ENCODE data around the gene ERBB3. TPM values are rescaled to one million over a fixed set of nuclear protein-coding genes. Genes with fewer than 3 reads are reported as not detected.
A peak's percentile ranks its signal among the peaks of the same experiment; 100 is the strongest.

ERBB3 gene
- total RNA-seq, 1 experiment from 2014 or later = 40.6 TPM

- H3K9me2 ChIP-seq (replicated peaks; ENCODE audit: low read length) = no peaks in the 10 kb centered on the region
- no peak overlapping the region for H3K27ac ChIP-seq (ENCODE audit: low read length)
- no peaks in the 10 kb centered on the region for H3K9me3 ChIP-seq (ENCODE audit: low read length)
- no peaks in the 10 kb centered on the region for H4K20me1 ChIP-seq (ENCODE audit: low read length)
- ATAC-seq (no peak), DNase-seq (no peak)
- H3K79me2 ChIP-seq (ENCODE audit: low read length) = no peaks in the 10 kb centered on the region
- ChIA-PET CTCF (no interaction called here), POLR2A (ENCODE audit: unreplicated experiment) (no interaction called here)
- intact Hi-C loops (cut with micrococcal nuclease) = no loop called here
- no peak overlapping the region for H3K4me3 ChIP-seq (ENCODE audit: low read length)
- H2AFZ ChIP-seq (ENCODE audit: low read length) = no peak overlapping the region
- no peaks in the 10 kb centered on the region for H3K27me3 ChIP-seq (ENCODE audit: low read length)
- no peak overlapping the region for H3K9ac ChIP-seq (ENCODE audit: low read length)
- BruUV-seq (replicated peaks) = no TSS peak
- peaks cover 11% of the 10 kb centered on the region for H3K4me1 ChIP-seq (ENCODE audit: insufficient read depth, low read length)
- no peak for TF ChIP-seq EZH2 (IDR thresholded peaks at IDR 0.05; ENCODE audit: low read length, unreplicated experiment)
- TF ChIP-seq CTCF (conservative IDR thresholded peaks at IDR 0.05; ENCODE audit: low read depth, low read length) = no peak
- TF ChIP-seq EZH2phosphoT487 (IDR thresholded peaks at IDR 0.05; ENCODE audit: borderline replicate concordance, low read length) = no peak
- no peaks in the 10 kb centered on the region for H3F3A ChIP-seq (ENCODE audit: low read length, unreplicated experiment)
- H3K36me3 ChIP-seq (ENCODE audit: low read depth, low read length) = peaks cover 44% of the 10 kb centered on the region
- no peak overlapping the region for H3K4me2 ChIP-seq (ENCODE audit: low read length)
These were observed 63.3 kb downstream of the ERBB3 start for GRCh38 chr12:56143217-56143616.

- Histone ChIP-seq H3K4me1 (ENCODE audit: insufficient read depth, low read length) (peaks cover 11% of the 10 kb centered on the region), H3K4me3 (ENCODE audit: low read length) (no peak overlapping the region), H4K20me1 (ENCODE audit: low read length) (no peaks in the 10 kb centered on the region), H3K9ac (ENCODE audit: low read length) (no peak overlapping the region), H3K79me2 (ENCODE audit: low read length) (no peaks in the 10 kb centered on the region), H3K27me3 (ENCODE audit: low read length) (no peaks in the 10 kb centered on the region), H2AFZ (ENCODE audit: low read length) (no peak overlapping the region), H3F3A (ENCODE audit: low read length, unreplicated experiment) (no peaks in the 10 kb centered on the region), H3K36me3 (ENCODE audit: low read depth, low read length) (peaks cover 37% of the 10 kb centered on the region), H3K9me2 (replicated peaks; ENCODE audit: low read length) (no peaks in the 10 kb centered on the region), H3K27ac (ENCODE audit: low read length) (no peak overlapping the region), H3K9me3 (ENCODE audit: low read length) (no peaks in the 10 kb centered on the region), H3K4me2 (ENCODE audit: low read length) (no peak overlapping the region)
- intact Hi-C loops (cut with micrococcal nuclease) = no loop called here
- ATAC-seq (no peak), DNase-seq (no peak)
- TF ChIP-seq CTCF (conservative IDR thresholded peaks at IDR 0.05; ENCODE audit: low read depth, low read length) = no peak
- no peak for TF ChIP-seq EZH2phosphoT487 (IDR thresholded peaks at IDR 0.05; ENCODE audit: borderline replicate concordance, low read length)
- no peak for TF ChIP-seq EZH2 (IDR thresholded peaks at IDR 0.05; ENCODE audit: low read length, unreplicated experiment)
- TSS peak; percentile 29 for BruUV-seq (replicated peaks)
- ChIA-PET POLR2A (ENCODE audit: unreplicated experiment) (interaction anchor here (0.6 kb wide), 1 partner anchor 19 kb away, joined by 4 read pairs; no protein-coding TSS in a partner anchor), CTCF (no interaction called here)
These were observed 63.9 kb downstream of the ERBB3 start for GRCh38 chr12:56143870-56144269.

- ChIA-PET POLR2A (ENCODE audit: unreplicated experiment) (no interaction called here), CTCF (no interaction called here)
- Histone ChIP-seq H3F3A (ENCODE audit: low read length, unreplicated experiment) (no peaks in the 10 kb centered on the region), H3K9me2 (replicated peaks; ENCODE audit: low read length) (no peaks in the 10 kb centered on the region), H3K9me3 (ENCODE audit: low read length) (no peaks in the 10 kb centered on the region), H3K4me3 (ENCODE audit: low read length) (no peak overlapping the region), H3K9ac (ENCODE audit: low read length) (no peak overlapping the region), H2AFZ (ENCODE audit: low read length) (no peak overlapping the region), H3K79me2 (ENCODE audit: low read length) (no peaks in the 10 kb centered on the region), H3K27ac (ENCODE audit: low read length) (no peak overlapping the region), H4K20me1 (ENCODE audit: low read length) (no peaks in the 10 kb centered on the region), H3K4me1 (ENCODE audit: insufficient read depth, low read length) (peaks cover 11% of the 10 kb centered on the region), H3K27me3 (ENCODE audit: low read length) (no peaks in the 10 kb centered on the region), H3K4me2 (ENCODE audit: low read length) (no peak overlapping the region), H3K36me3 (ENCODE audit: low read depth, low read length) (peaks cover 34% of the 10 kb centered on the region)
- no peak for ATAC-seq
- TF ChIP-seq EZH2phosphoT487 (IDR thresholded peaks at IDR 0.05; ENCODE audit: borderline replicate concordance, low read length) (no peak), CTCF (conservative IDR thresholded peaks at IDR 0.05; ENCODE audit: low read depth, low read length) (no peak), EZH2 (IDR thresholded peaks at IDR 0.05; ENCODE audit: low read length, unreplicated experiment) (no peak)
- no TSS peak for BruUV-seq (replicated peaks)
- intact Hi-C loops (cut with micrococcal nuclease) = no loop called here
- no peak for DNase-seq
These were observed 65.3 kb downstream of the ERBB3 start for GRCh38 chr12:56145217-56145616.

Measured in PC-3 (cell line).